Right kidney (tissue), 1 donor: Measurements from ENCODE around the gene ZFPM1.

ENCODE experiments used
- DNase-seq: peaks from one replicate; pipeline ENCODE4 v3.0.0-alpha.2; 2016

ZFPM1 gene

DNA sequence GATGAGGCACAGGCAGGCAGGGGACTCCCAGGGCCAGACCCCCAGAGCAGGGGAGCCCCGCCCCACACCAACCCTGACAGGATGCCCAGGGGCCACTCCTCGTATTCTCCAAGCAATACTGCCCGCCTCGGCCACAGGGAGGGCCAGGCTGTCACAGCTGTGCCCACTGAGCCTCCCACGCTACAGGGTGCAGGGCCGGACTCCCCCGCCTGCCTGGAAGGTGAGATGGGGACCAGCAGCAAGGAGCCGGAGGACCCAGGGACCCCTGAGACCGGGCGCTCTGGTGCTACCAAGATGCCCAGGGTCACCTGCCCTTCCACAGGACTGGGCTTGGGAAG is 18.8 kb upstream of the ZFPM1 start:
- no peak for DNase-seq

GRCh38 chr16:88434746-88435145 is 18.3 kb upstream of the ZFPM1 start:
- no peak for DNase-seq

DNA sequence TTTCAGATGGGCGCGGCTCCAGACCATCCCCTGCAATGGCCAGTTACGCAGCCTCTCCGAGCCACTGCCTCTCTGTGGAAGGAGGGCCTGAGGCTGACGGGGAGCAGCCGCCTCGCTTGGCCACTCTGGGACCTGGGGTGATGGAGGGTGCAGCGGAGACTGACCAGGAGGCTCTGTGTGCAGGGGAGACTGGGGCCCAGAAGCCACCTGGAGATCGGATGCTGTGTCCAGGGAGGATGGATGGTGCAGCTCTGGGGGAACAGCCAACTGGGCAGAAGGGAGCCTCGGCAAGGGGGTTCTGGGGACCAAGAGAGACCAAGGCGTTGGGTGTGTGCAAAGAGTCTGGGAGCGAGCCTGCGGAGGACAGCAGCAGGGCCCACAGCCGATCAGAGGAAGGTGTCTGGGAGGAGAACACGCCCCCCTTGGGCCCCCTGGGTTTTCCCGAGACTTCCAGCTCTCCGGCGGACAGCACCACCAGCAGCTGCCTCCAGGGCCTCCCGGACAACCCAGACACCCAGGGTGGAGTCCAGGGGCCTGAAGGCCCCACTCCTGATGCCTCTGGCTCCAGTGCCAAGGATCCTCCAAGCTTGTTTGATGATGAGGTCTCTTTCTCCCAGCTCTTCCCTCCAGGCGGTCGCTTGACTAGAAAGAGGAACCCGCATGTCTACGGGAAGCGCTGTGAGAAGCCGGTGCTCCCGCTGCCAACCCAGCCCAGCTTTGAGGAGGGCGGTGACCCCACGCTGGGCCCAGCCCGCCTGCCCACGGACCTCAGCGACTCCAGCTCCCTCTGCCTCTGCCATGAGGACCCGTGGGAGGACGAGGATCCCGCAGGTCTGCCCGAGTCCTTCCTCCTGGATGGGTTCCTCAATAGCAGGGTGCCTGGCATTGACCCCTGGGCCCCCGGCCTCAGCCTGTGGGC is 17.4 kb upstream of the ZFPM1 start:
- DNase-seq = no peak

DNA sequence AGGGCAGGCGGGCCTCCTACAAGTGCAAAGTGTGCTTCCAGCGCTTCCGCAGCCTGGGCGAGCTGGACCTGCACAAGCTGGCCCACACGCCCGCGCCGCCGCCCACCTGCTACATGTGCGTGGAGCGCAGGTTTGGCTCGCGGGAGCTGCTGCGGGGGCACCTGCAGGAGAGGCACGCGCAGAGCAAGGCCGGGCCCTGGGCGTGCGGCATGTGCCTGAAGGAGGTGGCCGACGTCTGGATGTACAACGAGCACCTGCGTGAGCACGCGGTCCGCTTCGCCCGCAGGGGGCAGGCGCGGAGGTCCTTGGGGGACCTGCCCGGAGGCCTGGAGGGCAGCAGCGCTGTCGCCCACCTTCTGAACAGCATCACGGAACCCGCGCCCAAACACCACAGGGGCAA is 16.3 kb upstream of the ZFPM1 start:
- no peak for DNase-seq

GRCh38 chr16:88437367-88437964 is 15.6 kb upstream of the ZFPM1 start:
- peak; percentile 66 for DNase-seq

DNA sequence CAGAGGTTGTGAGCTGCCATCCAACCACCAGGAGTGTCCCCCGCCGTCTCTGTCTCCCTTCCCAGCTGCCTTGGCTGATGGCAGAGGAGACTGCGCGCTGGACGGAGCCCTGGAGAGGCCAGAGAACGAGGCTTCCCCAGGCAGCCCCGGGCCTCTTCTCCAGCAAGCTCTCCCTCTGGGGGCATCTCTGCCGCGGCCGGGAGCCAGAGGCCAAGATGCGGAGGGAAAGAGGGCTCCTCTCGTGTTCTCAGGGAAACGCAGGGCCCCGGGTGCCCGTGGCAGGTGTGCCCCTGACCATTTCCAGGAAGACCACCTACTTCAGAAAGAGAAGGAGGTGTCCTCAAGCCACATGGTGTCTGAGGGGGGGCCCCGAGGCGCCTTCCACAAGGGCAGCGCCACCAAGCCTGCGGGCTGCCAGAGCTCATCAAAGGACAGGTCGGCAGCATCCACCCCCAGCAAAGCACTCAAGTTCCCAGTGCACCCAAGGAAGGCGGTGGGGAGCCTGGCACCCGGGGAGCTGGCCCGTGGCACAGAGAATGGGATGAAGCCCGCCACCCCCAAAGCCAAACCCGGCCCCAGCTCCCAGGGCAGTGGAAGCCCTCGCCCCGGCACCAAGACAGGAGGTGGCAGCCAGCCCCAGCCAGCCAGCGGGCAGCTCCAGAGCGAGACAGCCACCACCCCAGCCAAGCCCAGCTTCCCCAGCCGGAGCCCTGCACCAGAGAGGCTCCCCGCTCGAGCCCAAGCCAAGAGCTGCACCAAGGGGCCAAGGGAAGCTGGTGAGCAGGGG is 14.8 kb upstream of the ZFPM1 start:
- no peak for DNase-seq

DNA sequence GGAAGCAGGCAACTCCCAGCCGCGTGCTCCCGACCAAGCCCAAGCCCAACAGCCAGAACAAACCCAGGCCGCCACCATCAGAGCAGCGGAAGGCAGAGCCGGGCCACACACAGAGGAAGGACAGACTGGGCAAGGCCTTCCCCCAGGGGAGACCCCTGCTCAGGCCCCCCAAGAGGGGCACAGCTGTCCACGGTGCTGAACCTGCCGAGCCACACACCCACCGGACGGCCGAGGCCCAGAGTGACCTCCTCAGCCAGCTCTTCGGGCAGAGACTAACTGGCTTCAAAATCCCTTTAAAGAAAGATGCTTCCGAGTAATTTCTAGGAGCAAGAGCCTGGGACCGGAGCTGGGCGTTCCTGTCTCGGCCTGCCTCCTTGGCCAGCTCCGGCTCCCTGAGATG is 14.1 kb upstream of the ZFPM1 start:
- no peak for DNase-seq

GRCh38 chr16:88439706-88440105 is 13.4 kb upstream of the ZFPM1 start:
- no peak for DNase-seq

DNA sequence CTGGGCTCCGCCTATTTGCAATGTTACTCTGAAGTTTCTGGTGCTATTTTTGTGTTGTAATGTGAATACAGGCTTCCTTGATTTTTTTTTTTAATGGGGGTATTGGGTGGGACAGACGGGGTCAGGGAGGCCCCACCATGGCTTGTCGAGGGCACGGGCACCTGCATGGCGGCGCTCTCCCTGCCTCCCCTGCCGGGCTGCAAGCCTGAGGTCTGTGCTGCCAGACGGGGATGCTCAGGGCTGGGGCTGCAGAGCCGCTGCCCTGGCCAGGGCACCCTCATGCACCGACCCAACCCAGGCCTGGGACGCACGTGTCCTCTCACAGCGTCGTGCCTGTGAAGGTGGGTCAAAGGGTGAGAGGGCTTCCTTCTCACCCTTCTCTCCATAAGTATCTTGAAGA is 13.0 kb upstream of the ZFPM1 start:
- DNase-seq = no peak

DNA sequence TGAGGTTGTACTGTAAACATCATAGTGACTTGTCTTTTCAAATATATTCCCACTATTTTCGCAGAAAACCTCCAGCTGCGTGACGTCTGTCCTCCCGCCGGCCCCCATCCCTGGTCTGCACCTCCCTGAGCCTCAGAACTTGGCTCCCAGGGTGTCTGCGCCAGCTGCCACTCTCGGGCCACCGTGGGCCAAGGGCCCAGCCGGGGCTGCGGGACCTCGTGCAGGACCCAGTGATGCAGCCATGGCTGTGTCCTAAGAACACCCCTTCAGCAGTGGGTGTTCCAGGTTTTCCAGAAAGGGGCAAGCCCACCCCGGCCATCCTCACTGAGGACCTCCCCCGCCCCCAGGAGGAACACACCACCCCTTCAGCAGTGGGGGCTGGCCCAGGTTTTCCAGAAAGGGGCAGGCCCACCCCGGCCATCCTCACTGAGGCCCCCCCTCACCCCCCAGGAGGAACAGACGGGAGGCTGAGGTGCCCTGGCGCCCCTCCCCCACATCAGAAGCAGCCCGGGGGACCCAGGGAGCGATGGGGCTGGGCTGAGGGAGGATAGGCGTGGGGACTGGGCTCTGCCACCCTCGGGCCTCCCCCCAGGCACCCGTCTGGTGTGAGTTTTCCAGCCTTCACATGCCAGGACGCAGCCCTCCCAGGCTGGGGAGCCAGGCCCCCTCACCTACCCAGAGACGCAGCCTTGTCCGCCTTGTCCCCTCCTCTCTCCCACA is 12.2 kb upstream of the ZFPM1 start:
- DNase-seq = no peak

DNA sequence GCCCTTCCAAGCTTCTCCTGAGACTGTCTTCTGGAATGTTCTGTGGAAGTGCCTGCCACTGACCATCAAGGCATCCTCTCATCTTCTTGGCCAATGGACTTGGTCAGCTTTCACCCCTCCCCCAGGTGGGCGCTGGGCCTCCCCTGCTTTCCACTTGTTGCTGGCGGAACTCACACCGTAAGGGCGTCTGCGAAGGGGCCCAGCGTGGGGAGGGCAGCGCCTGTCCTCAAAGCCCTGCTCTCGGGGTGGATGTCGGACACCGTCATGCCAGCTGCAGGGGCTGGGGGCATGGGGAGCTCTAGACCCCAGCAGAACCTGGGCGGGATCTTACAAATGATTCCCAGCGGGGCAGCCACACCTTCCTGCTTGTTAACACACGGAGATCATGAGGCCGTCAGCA is 11.6 kb upstream of the ZFPM1 start:
- DNase-seq = no peak

DNA sequence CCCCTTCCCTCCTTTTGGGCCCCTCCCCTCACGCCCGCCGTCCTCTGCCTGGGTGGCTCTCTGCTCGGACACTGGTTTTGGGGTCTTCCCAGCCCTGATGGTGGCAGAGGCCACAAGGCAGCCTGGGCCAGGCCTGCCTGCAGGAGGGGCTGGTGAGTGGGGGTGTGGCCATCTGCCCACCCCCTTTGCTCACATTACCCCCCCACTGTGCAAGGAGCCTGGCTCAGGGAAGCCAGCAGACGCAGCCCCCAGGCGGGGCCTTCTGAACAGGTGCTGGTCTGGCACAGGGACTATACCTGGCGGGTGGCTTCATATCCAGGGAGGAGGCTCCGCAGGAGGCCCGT is 10.7 kb upstream of the ZFPM1 start:
- DNase-seq = no peak

- peak; percentile 78 for DNase-seq
Measured at GRCh38 chr16:88442727-88443576, 10.1 kb upstream of the ZFPM1 start.

GRCh38 chr16:88444826-88445582 is 8.1 kb upstream of the ZFPM1 start:
- no peak for DNase-seq

GRCh38 chr16:88445583-88445960 is 7.5 kb upstream of the ZFPM1 start:
- no peak for DNase-seq

- DNase-seq = no peak
Measured at GRCh38 chr16:88446061-88446460, 7.0 kb upstream of the ZFPM1 start.

DNA sequence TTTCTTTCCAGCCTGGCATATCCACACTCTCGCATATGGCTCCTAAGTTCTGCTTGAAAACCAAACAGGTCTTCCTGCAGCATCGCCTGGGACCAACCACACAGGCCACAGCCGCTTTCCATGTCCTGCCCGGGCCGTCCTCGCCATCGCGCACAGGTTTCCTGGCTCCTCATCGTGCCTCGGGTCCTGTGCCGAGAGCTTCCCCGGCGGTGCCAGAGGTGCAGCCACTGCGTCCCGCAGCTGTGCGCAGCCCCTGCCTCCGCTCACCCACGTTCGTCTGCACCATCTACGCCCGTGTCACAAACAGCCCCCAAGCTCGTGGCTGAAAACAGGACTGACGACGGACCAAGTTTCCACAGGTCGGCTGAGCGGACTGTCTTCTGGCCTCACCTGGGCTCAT is 6.3 kb upstream of the ZFPM1 start:
- no peak for DNase-seq

DNA sequence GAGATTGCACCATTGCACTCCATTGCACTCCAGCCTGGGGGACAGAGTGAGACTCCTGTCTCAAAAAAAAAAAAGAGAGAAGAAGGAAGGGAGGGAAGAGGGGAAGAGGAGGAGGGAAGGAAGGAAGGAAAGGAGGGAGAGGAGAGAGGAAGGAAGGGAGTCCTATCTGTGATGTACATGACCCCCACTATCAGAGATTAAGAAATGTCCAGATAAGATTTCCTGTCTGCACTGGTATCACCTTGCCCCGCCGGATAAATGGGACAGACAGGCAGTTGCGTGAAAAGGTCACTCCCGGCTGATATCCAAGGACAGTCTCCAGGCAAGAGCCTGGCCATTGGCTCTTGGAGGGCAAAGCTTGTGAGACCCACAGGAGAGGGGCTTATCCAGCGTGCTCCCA is 5.2 kb upstream of the ZFPM1 start:
- DNase-seq = no peak

DNA sequence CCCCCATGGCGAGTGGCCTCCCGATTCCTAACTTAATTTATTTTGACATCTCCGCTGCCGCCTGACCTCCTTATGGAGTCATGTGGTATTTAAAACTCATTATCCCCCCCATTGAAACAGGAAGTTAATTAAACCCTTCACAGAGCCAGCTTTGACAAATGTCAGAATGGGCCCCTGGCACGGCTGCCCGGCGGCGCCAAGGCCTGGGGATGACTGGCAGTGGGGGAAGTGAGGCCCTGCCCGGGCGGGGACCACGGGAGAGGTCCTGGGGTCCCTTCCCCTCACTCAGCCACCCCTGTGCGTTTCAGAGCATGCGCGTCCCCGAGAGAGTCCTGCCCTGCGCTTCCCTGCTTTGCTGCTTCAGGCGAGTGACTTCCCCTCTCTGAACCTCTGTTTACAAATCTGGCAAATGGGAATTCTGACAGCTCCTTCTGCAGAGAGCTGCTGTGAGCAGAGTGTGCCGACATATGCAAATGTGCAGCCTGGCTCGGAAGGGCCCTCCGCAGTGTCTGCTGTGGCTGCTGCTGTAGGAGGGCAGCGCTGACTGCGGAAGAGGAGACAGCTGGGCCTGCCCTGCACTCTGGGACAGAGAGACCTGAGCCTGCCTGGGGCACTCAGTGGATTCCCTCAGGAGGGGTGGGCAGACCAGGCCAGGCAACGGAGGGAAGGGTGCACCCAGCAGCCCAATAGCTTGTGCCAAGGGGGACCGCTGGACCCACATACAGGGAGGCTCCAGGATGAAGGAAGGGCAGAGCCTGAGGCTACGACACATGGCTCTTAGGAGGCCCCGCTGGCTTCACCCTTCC is 4.4 kb upstream of the ZFPM1 start:
- no peak for DNase-seq

- DNase-seq = no peak
Measured at GRCh38 chr16:88449267-88449561, 3.9 kb upstream of the ZFPM1 start.
